ENCODE measurements around the gene ADGRF5.

ADGRF5 gene

GRCh38 chr6:46921731-46922130 lies at the start of gene ADGRF5:
Gene ADGRF5, minus strand, starts transcription at chr6:46921938. Its CDS starts 15,176 bp downstream, at chr6:46906762.
- DNase-seq (ENCODE audit: low read depth in 2 of 2), result no peak

GRCh38 chr6:46969206-46969605 lies 47.5 kb upstream of the ADGRF5 start:
- DNase-seq (ENCODE audit: low read depth in 2 of 2), result no peak

GRCh38 chr6:46967826-46968349 lies 46.1 kb upstream of the ADGRF5 start:
- no peak for DNase-seq (ENCODE audit: low read depth in 2 of 2)

GRCh38 chr6:46964716-46965519 lies 43.2 kb upstream of the ADGRF5 start:
- DNase-seq (ENCODE audit: low read depth in 2 of 2), result no peak

GRCh38 chr6:46963626-46964025 lies 41.9 kb upstream of the ADGRF5 start:
- no peak for DNase-seq (ENCODE audit: low read depth in 2 of 2)

- DNase-seq (ENCODE audit: low read depth in 2 of 2), result no peak
Observed at GRCh38 chr6:46963039-46963438, 41.3 kb upstream of the ADGRF5 start.

- DNase-seq (ENCODE audit: low read depth in 2 of 2), result no peak
Observed at GRCh38 chr6:46961711-46962110, 40.0 kb upstream of the ADGRF5 start.

GRCh38 chr6:46961232-46961631 lies 39.5 kb upstream of the ADGRF5 start:
- DNase-seq (ENCODE audit: low read depth in 2 of 2), result no peak

- no peak for DNase-seq (ENCODE audit: low read depth in 2 of 2)
Observed at GRCh38 chr6:46959419-46959818, 37.7 kb upstream of the ADGRF5 start.

GRCh38 chr6:46956409-46956808 lies 34.7 kb upstream of the ADGRF5 start:
- no peak for DNase-seq (ENCODE audit: low read depth in 2 of 2)

GRCh38 chr6:46954837-46955451 lies 33.2 kb upstream of the ADGRF5 start:
- no peak for DNase-seq (ENCODE audit: low read depth in 2 of 2)

- no peak for DNase-seq (ENCODE audit: low read depth in 2 of 2)
Observed at GRCh38 chr6:46953921-46954320, 32.2 kb upstream of the ADGRF5 start.

- no peak for DNase-seq (ENCODE audit: low read depth in 2 of 2)
Observed at GRCh38 chr6:46949632-46950280, 28.0 kb upstream of the ADGRF5 start.

- DNase-seq (ENCODE audit: low read depth in 2 of 2), result no peak
Observed at GRCh38 chr6:46948699-46949098, 27.0 kb upstream of the ADGRF5 start.

- no peak for DNase-seq (ENCODE audit: low read depth in 2 of 2)
Observed at GRCh38 chr6:46947497-46947896, 25.8 kb upstream of the ADGRF5 start.

GRCh38 chr6:46940433-46941226 lies 18.9 kb upstream of the ADGRF5 start:
- DNase-seq (ENCODE audit: low read depth in 2 of 2), result no peak

- no peak for DNase-seq (ENCODE audit: low read depth in 2 of 2)
Observed at GRCh38 chr6:46937642-46938041, 15.9 kb upstream of the ADGRF5 start.

GRCh38 chr6:46935687-46936086 lies 13.9 kb upstream of the ADGRF5 start:
- DNase-seq (ENCODE audit: low read depth in 2 of 2), result no peak

- DNase-seq (ENCODE audit: low read depth in 2 of 2), result no peak
Observed at GRCh38 chr6:46933751-46934150, 12.0 kb upstream of the ADGRF5 start.

GRCh38 chr6:46932526-46933319 lies 11.0 kb upstream of the ADGRF5 start:
- no peak for DNase-seq (ENCODE audit: low read depth in 2 of 2)

- DNase-seq (ENCODE audit: low read depth in 2 of 2), result no peak
Observed at GRCh38 chr6:46931416-46931815, 9.7 kb upstream of the ADGRF5 start.
